LNCAP (cell line): Measurements from ENCODE around the gene FTSJ1.

Experiments
- TF ChIP-seq, protein P1 (sequence below): fragments of 450-650 bp; IDR thresholded peaks from 2 replicates; pipeline ENCODE4 v1.5.1; 2017; ENCODE audit warnings: mild to moderate bottlenecking

FTSJ1 gene

DNA sequence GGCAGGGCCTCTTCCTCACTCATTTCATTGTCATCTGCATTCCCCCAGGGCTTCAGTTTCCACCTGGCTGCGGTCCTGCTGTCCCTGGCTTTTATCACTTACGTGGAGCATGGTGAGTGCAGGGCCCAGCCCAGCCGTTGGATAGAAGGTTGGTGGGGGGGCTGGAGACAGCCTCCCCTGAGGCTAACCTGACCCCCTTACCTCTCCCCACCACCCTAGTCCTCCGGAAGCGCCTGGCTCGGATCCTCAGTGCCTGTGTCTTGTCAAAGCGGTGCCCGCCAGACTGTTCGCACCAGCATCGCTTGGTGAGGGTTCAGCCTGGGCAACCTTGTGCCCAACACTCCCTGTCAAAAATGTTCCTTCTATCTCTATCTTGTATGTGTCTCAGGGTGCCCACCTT is 39.8 kb downstream of the FTSJ1 start:
- TF ChIP-seq, protein P1, sequence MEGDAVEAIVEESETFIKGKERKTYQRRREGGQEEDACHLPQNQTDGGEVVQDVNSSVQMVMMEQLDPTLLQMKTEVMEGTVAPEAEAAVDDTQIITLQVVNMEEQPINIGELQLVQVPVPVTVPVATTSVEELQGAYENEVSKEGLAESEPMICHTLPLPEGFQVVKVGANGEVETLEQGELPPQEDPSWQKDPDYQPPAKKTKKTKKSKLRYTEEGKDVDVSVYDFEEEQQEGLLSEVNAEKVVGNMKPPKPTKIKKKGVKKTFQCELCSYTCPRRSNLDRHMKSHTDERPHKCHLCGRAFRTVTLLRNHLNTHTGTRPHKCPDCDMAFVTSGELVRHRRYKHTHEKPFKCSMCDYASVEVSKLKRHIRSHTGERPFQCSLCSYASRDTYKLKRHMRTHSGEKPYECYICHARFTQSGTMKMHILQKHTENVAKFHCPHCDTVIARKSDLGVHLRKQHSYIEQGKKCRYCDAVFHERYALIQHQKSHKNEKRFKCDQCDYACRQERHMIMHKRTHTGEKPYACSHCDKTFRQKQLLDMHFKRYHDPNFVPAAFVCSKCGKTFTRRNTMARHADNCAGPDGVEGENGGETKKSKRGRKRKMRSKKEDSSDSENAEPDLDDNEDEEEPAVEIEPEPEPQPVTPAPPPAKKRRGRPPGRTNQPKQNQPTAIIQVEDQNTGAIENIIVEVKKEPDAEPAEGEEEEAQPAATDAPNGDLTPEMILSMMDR, result no peak

DNA sequence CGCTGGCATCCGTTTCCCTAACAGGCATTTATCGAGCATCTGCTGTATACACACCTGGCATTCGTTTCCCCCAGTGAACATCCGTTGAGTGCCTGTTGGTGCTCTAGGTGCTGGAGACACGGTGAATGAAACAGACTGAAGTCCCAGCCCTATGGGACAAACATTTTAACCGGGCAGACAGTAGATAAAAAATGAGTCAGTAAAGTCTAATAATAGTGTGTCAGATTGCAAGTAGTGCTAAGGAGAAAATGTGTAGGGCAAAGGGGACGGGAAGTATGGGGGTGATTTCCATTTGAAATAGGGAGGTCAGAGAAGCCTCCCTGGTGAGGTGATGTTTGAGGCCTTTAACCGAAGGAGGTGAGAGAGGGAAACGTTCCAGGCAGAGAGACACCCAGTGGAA is 40.3 kb downstream of the FTSJ1 start:
- TF ChIP-seq, protein P1, result no peak

DNA sequence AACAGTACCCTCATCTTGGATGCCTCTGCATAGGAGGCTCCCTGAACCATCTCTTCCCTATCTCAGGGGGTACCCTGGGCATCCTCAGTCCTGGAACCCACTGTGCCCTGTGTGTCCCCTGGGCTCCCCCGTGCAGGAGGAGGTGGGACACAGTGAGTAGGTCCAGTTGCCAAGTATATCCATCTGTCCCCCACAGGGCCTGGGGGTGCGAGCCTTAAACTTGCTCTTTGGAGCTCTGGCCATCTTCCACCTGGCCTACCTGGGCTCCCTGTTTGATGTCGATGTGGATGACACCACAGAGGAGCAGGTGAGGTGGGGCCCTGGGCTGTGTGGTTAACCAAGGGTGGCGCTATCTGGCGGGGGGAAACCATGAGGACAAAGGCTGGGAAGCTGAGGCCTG is 41.0 kb downstream of the FTSJ1 start:
- TF ChIP-seq, protein P1, result no peak

- TF ChIP-seq, protein P1, result no peak
These were observed 44.5 kb downstream of the FTSJ1 start for GRCh38 chrX:48520455-48520854.

GRCh38 chrX:48520976-48521352 is 45.0 kb downstream of the FTSJ1 start:
- TF ChIP-seq, protein P1, result no peak

GRCh38 chrX:48521353-48522243 is 45.6 kb downstream of the FTSJ1 start, which contains the start of gene EBP:
EBP (plus strand) TSS chrX:48521808; CDS start chrX:48523772, 1,964 bp downstream.
- TF ChIP-seq, protein P1, result no peak

DNA sequence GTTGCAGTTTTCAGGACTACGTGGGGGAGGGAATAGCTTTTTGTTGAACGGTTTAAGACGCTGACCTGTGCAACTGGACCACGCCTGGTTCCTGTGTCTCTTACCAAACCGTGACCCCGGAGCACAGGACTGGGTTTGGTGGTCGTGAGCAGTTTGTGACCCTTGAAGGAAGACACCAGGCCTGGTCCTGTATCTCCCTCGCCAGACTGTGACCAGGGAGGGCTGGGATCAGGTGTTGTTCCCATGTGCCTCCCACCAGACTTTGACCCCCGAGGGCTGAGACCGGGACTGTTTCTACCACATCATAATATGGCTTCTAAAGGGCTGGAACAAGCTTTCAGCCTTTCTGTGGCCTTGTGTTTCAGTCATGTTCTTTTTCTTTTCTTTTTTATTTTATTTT is 46.3 kb downstream of the FTSJ1 start:
- TF ChIP-seq, protein P1, result no peak
